Umbilical cord (tissue), 2 donors: ENCODE measurements around the gene SPINK5. TPM values are rescaled to one million over a fixed set of nuclear protein-coding genes. Genes with fewer than 3 reads are reported as not detected.

Source experiments
- DNase-seq: peaks from one replicate; pipeline ENCODE4 v3.0.0-alpha.2; 2015; ENCODE audit warnings: low spot score
- total RNA-seq: library from RNA; depleted of rRNA; stranded (reverse); fragments of >200 nt; gene quantifications from one replicate; pipeline ENCODE4 v1.2.3, GENCODE V29; 2014; ENCODE audit warnings: low replicate concordance; ENCODE audit not compliant: insufficient read depth

SPINK5 gene
- total RNA-seq, 1 donor from 2014 or later, result 3.6 TPM

GRCh38 chr5:148176480-148176879 lies 112.7 kb downstream of the SPINK5 start:
- DNase-seq, result no peak

- DNase-seq, result no peak
Measured at GRCh38 chr5:148177207-148177606, 113.4 kb downstream of the SPINK5 start.

GRCh38 chr5:148179234-148179824 lies 115.5 kb downstream of the SPINK5 start:
- peak; percentile 53 for DNase-seq

GRCh38 chr5:148186248-148187003 lies 122.6 kb downstream of the SPINK5 start:
- DNase-seq, result no peak

Other genes with a start within 250 kb of the SPINK5 start
- 14.0 TPM for gene SPINK1, start 232.3 kb upstream of the SPINK5 start, total RNA-seq
- not detected for gene SCGB3A2, start 185.3 kb upstream of the SPINK5 start, total RNA-seq
- gene C5orf46, start 157.4 kb upstream of the SPINK5 start, total RNA-seq, result 60.7 TPM
- not detected for gene SPINK14, start 104.6 kb downstream of the SPINK5 start, total RNA-seq
- 5.5 TPM for gene SPINK6, start 139.1 kb downstream of the SPINK5 start, total RNA-seq
- gene MARCOL, start 174.5 kb downstream of the SPINK5 start, total RNA-seq, result 3.9 TPM
- gene SPINK13, start 204.8 kb downstream of the SPINK5 start, total RNA-seq, result not detected
- gene SPINK7, start 248.4 kb downstream of the SPINK5 start, total RNA-seq, result not detected